G401 (cell line): ENCODE data around the gene ETV2. TPM values are rescaled to one million over a fixed set of nuclear protein-coding genes. Genes with fewer than 3 reads are reported as not detected.

ENCODE experiments used
- DNase-seq: peaks from one replicate; pipeline ENCODE4 v3.0.0-alpha.2; 2015; ENCODE audit warnings: low spot score
- in situ Hi-C: cut with HindIII; loops from 2 replicates; pipeline ENCODE4 v1.10.0; 2016; ENCODE audit warnings: low sequenced_read_pairs, mixed read lengths
- total RNA-seq: library from RNA; depleted of rRNA; stranded (reverse); fragments of >200 nt; shearing (Covaris generic); gene quantifications from 2 replicates; pipeline ENCODE4 v1.2.3, GENCODE V29; 2014; rRNA removed

Gene ETV2
- total RNA-seq, 1 experiment from 2014 or later: not detected

- DNase-seq: no peak
- in situ Hi-C loops: loop anchor here (10.0 kb wide), 1 partner anchor 143 kb away; no protein-coding TSS in a partner anchor
Measured at GRCh38 chr19:35692010-35692409, 50.5 kb downstream of the ETV2 start.

GRCh38 chr19:35693422-35693821 is 51.9 kb downstream of the ETV2 start:
- in situ Hi-C loops: loop anchor here (10.0 kb wide), 1 partner anchor 141 kb away; no protein-coding TSS in a partner anchor
- DNase-seq: no peak

- in situ Hi-C loops: loop anchor here (10.0 kb wide), 1 partner anchor 141 kb away; no protein-coding TSS in a partner anchor
Measured at GRCh38 chr19:35693835-35694599, 52.5 kb downstream of the ETV2 start.

More at GRCh38 chr19:35693835-35694599, 52.5 kb downstream of the ETV2 start:
- peak; percentile 91 for DNase-seq

Other genes starting within 250 kb of the ETV2 start
- gene FFAR2, start 193.5 kb upstream of the ETV2 start, total RNA-seq: not detected in 2 replicates
- not detected in 2 replicates for gene KRTDAP, start 151.3 kb upstream of the ETV2 start, total RNA-seq
- 85.4 and 136 TPM in 2 replicates for gene DMKN, start 128.1 kb upstream of the ETV2 start, total RNA-seq
- not detected in 2 replicates for gene SBSN, start 113.4 kb upstream of the ETV2 start, total RNA-seq
- 3.2 TPM in 1 of 2 replicates, not detected in the other for gene GAPDHS, start 108.3 kb upstream of the ETV2 start, total RNA-seq
- gene TMEM147, start 96.1 kb upstream of the ETV2 start, total RNA-seq: 208 and 254 TPM in 2 replicates
- gene ATP4A, start 78.1 kb upstream of the ETV2 start, total RNA-seq: not detected in 2 replicates
- not detected in 2 replicates for gene PMIS2, start 55.6 kb upstream of the ETV2 start, total RNA-seq
- 21.5 and 32.4 TPM in 2 replicates for gene HAUS5, start 29.0 kb upstream of the ETV2 start, total RNA-seq
- gene RBM42, start 12.7 kb upstream of the ETV2 start, total RNA-seq: 108 and 119 TPM in 2 replicates
- gene COX6B1, start 6.6 kb downstream of the ETV2 start, total RNA-seq: 284 and 429 TPM in 2 replicates
- 0.62 TPM in 1 of 2 replicates, not detected in the other for gene UPK1A, start 24.8 kb downstream of the ETV2 start, total RNA-seq
- 0.17 TPM in 1 of 2 replicates, not detected in the other for gene ZBTB32, start 62.8 kb downstream of the ETV2 start, total RNA-seq
- 2.5 and 4.6 TPM in 2 replicates for gene KMT2B, start 76.3 kb downstream of the ETV2 start, total RNA-seq
- 4.0 and 9.3 TPM in 2 replicates for gene IGFLR1, start 100.7 kb downstream of the ETV2 start, total RNA-seq
- gene U2AF1L4, start 103.7 kb downstream of the ETV2 start, total RNA-seq: 6.3 and 44.4 TPM in 2 replicates
- 63.1 and 65.0 TPM in 2 replicates for gene PSENEN, start 103.9 kb downstream of the ETV2 start, total RNA-seq
- gene LIN37, start 106.8 kb downstream of the ETV2 start, total RNA-seq: 0.80 and 9.2 TPM in 2 replicates
- gene HSPB6, start 115.3 kb downstream of the ETV2 start, total RNA-seq: not detected in 2 replicates
- gene PROSER3, start 116.4 kb downstream of the ETV2 start, total RNA-seq: 7.9 and 11.9 TPM in 2 replicates
- gene ARHGAP33, start 133.8 kb downstream of the ETV2 start, total RNA-seq: 1.7 and 4.6 TPM in 2 replicates
- gene PRODH2, start 171.1 kb downstream of the ETV2 start, total RNA-seq: not detected in 2 replicates
- 0.18 TPM in 1 of 2 replicates, not detected in the other for gene NPHS1, start 210.8 kb downstream of the ETV2 start, total RNA-seq
- gene KIRREL2, start 215.2 kb downstream of the ETV2 start, total RNA-seq: 3.0 and 5.2 TPM in 2 replicates
- gene APLP1, start 226.8 kb downstream of the ETV2 start, total RNA-seq: 121 and 133 TPM in 2 replicates